COLO668 (cell line): ENCODE results near the gene NFATC2IP.
A peak's percentile ranks its signal among the peaks of the same experiment; 100 is the strongest.
"Not testable (repeated sequence)": the region's sequence is repeated elsewhere in the genome, so short reads cannot be mapped to it uniquely, and the experiment has no call there.

Experiments
- DNase-seq: peaks from one replicate; lab custom pipeline; 2025; ENCODE audit not compliant: unreplicated experiment; lab: John Stamatoyannopoulos, UW

Gene NFATC2IP

DNA sequence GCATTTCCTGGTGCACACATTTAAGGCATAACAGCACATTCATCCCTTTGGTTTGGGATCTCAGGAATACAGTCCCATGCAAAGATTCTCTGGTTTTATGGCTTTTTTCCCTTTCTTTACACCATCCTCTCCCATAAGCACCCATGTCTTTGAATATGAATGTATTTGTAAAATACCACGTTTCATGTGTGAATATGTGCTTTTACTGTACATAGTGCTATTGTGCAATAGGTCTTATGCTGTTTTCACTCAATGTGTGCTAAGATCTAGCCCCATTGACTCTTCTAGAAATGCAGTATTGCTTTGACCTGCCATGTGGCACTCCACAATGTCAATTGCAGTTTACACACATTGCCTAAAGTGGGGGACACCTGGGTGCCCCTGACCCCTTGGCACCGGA, 13.8 kb downstream of the NFATC2IP start:
- DNase-seq: no peak

DNA sequence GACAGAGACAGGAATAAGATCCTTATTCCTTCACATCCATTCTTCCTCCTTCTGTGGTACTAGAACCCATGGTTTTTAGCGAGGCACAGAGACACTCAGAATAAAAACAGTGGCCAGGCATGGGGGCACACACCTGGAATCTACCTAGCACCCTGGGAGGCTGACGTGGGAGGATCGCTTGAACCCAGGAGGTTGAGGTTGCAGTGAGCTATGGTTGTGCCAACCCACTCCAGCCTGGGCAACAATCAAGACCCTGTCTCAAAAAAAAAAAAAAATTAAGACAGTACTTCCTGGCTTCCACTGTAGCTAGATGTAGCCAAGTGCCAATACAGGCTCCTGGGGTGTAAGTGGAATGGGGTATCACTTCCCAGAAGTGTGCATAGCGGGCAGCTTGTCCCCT, 16.4 kb downstream of the NFATC2IP start:
- DNase-seq: no peak

DNA sequence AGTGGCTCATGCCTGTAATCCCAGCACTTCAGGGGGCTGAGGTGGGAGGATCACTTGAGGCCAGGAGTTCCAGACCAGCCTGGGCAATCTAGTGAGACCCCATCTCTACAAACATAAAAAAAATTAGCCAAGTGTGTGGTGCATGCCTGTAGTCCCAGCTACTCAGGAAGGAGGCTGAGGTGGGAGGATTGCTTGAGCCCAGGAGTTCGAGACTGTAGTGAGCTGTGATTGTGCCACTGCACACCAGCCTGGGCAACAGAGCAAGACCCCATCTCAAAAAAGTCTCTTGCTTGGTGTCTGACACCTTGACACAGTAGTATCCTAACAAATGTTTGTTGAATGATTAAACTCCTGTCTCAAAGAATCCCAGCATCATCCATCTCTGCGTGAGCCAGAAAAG, 19.0 kb downstream of the NFATC2IP start:
- DNase-seq: not testable (repeated sequence)

DNA sequence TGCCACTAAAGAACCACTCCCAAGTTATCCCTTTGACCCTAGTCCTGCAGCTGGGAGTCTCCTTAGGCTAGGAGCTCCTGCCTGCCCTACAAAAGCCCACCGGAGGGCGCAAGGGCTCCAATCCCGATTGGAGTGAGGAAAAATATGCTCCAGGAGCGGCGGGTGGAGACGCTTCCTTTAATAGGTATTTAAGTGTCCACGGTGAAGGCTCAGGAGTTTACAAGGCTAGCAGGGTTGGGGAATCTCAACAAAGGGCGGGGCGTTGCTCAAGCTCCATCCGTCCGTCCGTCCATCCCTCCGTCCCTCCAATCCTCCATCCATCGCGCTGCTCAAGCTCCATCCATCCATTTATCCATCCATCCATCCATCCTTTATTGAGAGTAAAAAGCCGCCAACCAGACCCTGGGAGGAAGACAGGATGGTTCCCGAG, 23.3 kb downstream of the NFATC2IP start:
- DNase-seq: peak; percentile 73

DNA sequence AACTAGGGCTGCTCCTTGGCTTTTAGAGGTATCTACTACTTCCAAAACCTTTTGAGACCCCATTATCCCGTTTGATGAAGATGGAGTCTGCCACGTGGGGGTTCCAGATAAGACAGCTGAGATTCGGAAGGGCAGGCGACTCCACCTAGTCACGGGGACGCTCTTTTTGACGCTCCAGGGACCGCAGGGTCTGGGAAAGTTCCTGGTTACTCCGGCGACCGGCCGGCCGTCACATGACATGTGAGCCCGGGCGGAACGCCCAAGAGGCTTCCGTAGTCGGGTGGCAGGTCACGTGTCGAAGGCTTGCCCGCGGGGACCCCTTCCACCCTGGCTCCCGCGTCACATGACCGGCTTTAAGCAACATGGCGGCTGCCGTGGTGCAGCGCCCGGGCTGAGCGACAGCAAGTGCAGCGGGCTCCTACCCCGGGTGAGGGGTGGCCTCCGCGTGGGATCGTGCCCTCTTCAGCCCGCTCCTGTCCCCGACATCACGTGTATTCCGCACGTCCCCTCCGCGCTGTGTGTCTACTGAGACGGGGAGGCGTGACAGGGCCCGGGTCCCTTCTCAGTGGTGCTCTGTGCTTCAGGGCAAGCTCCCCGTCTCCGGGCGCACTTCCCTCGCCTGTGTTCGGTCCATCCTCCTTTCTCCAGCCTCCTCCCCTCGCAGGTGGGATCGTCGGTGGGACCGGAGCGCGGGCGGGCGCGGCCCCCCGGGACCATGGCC, 23.9 kb downstream of the NFATC2IP start, which contains the start of gene SPNS1:
Gene SPNS1, plus strand, starts transcription at position 342 of the 721 bp plus-strand sequence. Its CDS starts 374 bp downstream, at position 716.
- DNase-seq: peak; percentile 98

DNA sequence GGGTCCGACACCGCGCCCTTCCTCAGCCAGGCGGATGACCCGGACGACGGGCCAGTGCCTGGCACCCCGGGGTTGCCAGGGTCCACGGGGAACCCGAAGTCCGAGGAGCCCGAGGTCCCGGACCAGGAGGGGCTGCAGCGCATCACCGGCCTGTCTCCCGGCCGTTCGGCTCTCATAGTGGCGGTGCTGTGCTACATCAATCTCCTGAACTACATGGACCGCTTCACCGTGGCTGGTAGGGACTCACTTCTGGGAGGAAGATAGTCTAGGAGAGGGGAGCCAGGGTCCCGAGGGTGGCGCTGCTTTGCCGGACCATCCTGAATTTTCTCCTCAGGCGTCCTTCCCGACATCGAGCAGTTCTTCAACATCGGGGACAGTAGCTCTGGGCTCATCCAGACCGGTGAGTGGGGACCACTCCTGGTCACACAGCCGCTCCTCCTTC, 24.4 kb downstream of the NFATC2IP start:
- DNase-seq: no peak

DNA sequence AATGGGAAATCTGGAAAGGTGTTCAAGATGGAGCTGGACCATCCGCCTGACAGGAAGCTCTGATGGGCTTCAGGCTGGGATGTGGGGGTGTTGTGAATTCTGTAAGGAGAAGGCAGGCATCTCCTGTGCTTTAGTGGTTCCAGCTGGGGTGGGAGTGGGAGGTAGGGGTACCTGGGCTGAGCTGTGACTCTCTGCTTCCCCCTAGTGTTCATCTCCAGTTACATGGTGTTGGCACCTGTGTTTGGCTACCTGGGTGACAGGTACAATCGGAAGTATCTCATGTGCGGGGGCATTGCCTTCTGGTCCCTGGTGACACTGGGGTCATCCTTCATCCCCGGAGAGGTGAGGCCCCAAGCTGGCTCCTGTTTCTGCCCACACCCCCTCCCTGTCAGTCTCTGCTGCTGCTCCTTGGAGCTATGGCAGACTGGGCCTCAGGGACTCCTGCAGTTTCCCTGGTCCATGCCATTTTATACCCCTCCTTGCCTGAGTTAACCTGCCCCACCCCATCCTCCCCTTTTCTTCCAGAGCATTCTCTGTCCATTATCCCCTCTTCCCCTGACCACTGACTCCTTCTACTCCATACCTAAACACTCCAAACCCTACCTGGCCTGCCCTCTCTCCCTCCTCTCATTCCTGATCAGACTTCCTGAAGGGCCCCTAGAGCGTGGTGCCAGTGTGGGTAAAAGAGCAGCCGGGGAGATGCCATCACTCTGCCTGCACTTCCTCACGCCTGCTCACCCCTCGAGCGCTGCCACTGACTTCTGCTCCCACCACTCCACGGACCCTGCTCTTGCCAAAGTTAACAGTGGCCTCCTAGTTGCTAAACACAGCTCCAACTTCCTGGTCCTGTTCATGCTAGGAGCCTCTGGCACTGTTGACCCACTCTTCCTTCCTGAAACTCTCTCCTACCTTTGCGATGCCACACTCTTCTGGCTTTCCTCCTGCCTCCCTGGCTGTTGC, 27.2 kb downstream of the NFATC2IP start:
- DNase-seq: peak; percentile 11

DNA sequence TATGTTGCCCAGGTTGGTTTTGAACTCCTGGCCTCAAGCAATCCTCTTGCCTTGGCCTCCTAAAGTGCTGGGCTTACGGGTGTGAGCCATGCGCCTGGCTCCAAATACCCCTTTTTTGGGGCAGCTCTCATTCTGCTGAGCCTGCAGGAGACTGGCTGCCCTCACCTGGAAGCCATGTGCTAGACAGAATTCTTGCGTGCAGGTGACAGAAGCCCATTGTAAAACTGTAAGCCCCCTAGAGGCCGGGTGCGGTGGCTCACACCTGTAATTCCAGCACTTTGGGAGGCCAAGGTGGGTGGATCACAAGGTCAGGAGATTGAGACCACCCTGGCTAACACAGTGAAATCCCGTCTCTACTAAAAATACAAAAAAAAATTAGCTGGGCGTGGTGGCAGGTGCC, 29.6 kb downstream of the NFATC2IP start:
- DNase-seq: not testable (repeated sequence)

DNA sequence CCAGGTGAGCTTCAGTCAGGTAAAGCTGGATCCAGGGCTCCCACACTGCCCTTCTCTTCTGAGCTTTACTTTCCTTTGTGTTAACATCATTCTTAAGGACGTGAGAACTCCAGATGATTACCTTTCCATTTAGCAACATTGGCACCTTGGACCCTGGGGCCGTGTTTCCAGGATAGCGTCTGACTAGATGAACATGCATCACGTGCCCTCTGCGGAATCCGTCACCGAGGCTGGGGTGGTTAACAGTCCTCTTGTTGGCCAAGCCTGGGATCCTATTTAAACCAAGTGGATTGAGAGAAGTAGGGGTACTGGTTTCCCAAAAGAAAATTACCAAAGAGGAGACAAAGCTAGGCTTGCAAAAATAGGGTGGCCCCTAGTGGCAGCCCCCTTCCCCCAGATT, 30.2 kb downstream of the NFATC2IP start:
- no peak for DNase-seq

DNA sequence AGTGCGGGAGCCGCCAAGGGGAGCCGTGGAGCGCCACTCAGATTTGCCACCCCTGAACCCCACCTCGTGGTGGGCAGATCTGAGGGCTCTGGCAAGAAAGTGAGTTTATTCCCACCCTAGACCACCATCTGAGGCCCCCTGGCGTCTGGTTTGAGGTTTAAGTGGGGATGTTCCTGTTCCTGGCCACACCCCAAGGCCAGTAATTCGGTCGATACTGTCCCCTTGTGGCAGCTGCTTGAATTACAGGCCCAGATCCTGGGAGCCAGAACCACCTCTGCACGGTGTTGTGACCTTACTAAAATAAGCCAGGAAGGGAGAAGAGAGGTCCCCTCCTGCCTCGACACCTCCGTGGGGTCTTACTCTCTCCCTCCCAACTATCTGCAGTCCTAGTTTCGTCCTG, 30.8 kb downstream of the NFATC2IP start:
- peak; percentile 14 for DNase-seq

DNA sequence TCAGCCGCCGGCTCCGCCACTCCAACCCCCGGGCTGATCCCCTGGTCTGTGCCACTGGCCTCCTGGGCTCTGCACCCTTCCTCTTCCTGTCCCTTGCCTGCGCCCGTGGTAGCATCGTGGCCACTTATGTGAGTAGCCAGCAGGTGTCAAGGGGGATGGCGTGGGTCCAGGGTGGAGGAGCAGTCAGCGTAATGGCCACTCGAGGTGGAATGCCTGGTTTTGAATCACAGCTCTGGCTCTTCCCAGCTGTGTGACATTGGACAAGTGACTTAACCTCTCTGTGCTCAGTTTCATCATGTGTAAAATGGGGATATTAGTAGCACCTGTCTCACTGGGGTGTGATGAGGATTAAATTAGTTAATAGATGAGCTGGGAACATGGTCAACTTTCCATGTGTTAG, 31.7 kb downstream of the NFATC2IP start:
- DNase-seq: no peak

DNA sequence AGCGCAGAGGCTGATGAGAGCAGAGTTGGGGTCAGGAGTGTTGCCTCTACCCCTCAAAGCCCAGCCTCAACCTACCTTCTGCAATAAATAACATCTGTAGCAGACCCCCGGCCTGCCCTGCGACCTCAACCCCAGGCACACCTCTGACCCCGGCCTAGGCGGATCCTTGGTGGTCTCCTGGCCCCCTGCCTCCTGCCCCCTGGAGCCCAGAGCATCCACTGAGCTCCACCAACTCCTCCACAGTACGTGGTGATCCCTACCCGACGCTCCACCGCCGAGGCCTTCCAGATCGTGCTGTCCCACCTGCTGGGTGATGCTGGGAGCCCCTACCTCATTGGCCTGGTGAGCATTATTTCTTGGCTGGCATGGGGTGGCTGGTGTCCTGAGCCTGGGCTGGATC, 32.2 kb downstream of the NFATC2IP start:
- no peak for DNase-seq

DNA sequence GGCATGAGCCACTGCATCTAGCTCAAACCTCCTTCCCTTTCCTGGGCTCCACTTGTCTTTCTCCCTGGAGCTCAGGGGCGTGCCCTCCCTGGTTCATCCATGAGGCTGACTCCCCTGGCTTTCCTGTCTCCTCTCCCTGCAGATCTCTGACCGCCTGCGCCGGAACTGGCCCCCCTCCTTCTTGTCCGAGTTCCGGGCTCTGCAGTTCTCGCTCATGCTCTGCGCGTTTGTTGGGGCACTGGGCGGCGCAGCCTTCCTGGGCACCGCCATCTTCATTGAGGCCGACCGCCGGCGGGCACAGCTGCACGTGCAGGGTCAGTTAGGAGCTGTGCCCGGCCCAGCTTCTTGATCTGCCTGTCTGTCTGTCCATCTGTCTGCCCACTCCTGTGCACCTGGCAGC, 32.9 kb downstream of the NFATC2IP start:
- DNase-seq: no peak

DNA sequence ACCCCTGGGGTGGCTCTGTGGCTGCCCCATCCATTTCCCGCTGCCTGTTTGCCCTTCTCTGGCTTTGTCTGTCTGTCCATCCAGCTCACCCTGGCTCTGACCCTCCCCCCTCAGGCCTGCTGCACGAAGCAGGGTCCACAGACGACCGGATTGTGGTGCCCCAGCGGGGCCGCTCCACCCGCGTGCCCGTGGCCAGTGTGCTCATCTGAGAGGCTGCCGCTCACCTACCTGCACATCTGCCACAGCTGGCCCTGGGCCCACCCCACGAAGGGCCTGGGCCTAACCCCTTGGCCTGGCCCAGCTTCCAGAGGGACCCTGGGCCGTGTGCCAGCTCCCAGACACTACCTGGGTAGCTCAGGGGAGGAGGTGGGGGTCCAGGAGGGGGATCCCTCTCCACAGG, 33.4 kb downstream of the NFATC2IP start:
- no peak for DNase-seq

DNA sequence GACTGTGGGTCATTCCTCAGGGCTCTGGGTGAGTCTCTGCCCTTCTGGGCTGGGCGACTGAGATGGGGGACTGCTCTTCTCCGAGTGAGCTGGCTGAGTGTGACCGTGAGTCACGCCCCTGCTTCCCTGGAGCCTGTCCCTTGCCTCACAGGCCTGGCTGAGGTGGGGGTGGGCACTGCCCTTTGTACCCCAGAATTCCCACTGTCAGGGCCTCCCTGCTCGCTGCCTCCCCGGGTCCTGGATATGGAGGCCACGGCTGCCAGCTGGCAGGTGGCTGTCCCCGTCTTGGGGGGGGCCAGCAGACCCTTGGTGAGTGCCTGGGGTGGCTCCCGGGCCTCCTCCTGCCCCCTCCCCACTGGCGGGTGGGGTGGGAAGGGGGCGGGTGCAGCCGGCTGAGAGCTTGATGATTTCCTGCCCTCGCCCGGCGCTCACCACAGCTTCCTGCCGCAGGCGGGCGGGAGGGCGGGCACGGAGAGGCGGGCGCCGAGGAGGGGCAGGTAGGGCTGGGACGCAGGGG, 33.9 kb downstream of the NFATC2IP start, which contains the start of gene LAT:
Gene LAT, plus strand, starts transcription at position 434 of the 517 bp plus-strand sequence. CDS start 366 bp downstream, outside the sequence.
- DNase-seq: no peak

DNA sequence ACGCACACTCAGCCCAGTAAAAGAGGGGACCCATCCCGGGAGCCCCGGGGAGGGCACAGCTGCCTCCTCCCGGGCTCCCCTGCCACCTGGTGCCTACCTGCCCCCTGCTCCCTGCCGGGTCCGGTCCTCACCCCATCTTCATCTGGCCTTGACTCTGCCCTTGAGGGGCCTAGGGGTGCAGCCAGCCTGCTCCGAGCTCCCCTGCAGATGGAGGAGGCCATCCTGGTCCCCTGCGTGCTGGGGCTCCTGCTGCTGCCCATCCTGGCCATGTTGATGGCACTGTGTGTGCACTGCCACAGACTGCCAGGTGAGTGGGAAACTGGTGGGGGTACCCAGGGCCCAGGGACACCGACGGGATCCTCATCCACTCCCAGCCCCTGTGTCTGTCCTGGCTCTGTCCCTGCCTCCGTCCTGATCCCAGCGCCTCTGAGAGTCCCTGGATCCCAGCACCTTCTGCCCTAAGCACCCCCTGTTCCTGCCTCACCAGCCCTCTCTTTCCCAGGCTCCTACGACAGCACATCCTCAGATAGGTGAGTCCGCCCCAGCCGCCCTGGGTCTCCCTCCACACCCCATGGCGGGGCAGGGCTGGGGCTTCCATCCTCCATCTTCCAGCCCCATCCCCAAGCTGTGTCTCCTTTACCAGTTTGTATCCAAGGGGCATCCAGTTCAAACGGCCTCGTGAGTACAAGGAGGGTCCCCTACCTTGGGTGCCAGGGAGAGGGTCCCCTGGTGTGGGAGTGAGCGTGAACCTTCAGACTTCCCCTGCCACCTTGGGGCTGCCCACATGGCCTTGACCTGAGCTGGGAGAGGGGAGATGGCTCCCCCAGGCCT, 34.7 kb downstream of the NFATC2IP start:
- no peak for DNase-seq

DNA sequence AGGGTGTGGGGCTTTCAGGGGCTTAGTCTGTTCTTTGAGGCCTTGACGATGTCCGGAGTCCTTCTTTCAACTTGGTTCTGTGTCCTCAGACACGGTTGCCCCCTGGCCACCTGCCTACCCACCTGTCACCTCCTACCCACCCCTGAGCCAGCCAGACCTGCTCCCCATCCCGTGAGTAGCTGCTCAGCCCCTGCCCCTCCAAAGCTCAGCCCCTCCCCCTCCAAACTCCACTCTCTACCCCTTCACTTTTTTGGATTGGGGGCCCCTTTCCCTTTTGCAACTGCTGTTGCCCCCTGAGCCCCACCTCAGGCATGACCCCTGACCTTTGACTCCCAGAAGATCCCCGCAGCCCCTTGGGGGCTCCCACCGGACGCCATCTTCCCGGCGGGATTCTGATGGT, 35.3 kb downstream of the NFATC2IP start:
- no peak for DNase-seq

DNA sequence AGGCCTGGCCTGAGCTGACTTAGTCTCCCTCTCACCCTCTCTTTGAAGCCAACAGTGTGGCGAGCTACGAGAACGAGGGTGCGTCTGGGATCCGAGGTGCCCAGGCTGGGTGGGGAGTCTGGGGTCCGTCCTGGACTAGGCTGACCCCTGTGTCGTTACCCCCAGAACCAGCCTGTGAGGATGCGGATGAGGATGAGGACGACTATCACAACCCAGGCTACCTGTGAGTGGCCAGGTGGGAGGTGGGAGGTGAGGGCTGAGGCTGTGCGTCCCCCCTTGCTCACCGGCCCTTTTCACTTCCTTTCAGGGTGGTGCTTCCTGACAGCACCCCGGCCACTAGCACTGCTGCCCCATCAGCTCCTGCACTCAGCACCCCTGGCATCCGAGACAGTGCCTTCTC, 35.8 kb downstream of the NFATC2IP start:
- no peak for DNase-seq

DNA sequence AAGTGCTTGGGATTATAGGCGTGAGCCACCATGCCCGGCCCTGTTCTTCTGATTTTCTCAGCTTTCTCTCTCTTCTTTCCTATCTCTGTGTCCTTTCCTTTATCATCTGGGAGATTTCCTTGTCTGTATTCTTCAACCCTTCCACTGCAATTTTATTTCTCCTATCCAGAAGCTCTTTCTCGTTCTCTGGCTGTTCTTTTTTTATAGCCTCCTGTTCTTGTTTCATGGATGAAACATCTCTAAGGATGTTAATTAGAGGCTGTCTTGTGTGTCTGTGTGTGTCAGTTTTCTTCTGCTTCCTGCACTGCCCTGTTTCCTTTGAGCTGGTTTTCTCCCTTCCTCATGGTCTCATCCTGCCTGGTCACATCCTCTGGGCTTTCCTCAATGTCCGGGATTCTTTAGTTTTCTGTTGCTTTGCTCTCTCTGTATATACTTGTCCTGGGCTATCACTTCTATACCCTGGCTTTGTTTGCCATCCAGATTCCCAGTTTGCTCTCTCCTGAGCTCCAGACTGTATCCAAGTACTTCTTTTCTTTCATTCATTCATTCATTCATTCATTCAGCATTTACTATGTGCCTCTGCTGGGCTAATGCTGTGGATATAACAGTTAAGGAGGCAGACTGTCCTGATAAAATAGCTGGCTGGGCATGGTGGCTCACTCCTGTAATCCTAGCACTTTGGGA, 36.6 kb downstream of the NFATC2IP start:
- DNase-seq: no peak

DNA sequence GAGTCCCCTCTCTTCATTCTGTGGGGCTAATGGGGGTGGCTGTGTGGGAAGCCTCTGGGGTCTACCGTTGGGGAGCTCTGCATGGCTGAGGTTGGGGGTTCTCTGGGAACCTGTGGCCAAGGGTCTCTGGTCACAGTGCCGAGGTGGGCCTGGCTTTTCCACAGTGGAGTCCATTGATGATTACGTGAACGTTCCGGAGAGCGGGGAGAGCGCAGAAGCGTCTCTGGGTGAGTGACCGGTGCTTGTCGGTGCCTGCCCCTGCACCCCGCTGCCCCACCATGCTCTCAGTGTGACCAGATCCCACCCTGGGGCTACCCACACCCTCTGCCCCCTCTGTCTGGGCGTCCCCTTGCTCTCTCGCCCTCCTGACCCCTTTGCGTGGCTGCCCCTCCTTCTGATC, 38.6 kb downstream of the NFATC2IP start:
- no peak for DNase-seq
